Nephron progenitor cell (in vitro differentiated cells): ENCODE measurements around the gene FASN.

Experiments
- DNase-seq: peaks from one replicate; pipeline ENCODE4 v3.0.0; 2021
- H3K27ac Mint-ChIP-seq: 2 replicates; pipeline ENCODE4 v1.8.0; 2021; ENCODE audit warnings: mild to moderate bottlenecking, moderate library complexity, mixed read lengths
- H3K27me3 Mint-ChIP-seq: 2 replicates; pipeline ENCODE4 v1.8.0; 2021; ENCODE audit warnings: mild to moderate bottlenecking, low read depth, mixed read lengths; ENCODE audit not compliant: poor library complexity
- H3K36me3 Mint-ChIP-seq: 2 replicates; pipeline ENCODE4 v1.8.0; 2021; ENCODE audit warnings: low read depth, mixed read lengths
- H3K4me1 Mint-ChIP-seq: 2 replicates; pipeline ENCODE4 v1.8.0; 2021; ENCODE audit warnings: mixed read lengths
- H3K4me3 Mint-ChIP-seq: 2 replicates; pipeline ENCODE4 v1.8.0; 2021; ENCODE audit warnings: mild to moderate bottlenecking, moderate library complexity, mixed read lengths
- H3K9me3 Mint-ChIP-seq: 2 replicates; pipeline ENCODE4 v1.8.0; 2021; ENCODE audit warnings: mild to moderate bottlenecking, moderate library complexity, mixed read lengths
- TF ChIP-seq, protein P1 (sequence below): fragments of 200-600 bp; sonication (generic); IDR thresholded peaks from 2 replicates; pipeline ENCODE4 v1.5.0; 2021; ENCODE audit warnings: antibody characterized with exemption

Gene FASN

DNA sequence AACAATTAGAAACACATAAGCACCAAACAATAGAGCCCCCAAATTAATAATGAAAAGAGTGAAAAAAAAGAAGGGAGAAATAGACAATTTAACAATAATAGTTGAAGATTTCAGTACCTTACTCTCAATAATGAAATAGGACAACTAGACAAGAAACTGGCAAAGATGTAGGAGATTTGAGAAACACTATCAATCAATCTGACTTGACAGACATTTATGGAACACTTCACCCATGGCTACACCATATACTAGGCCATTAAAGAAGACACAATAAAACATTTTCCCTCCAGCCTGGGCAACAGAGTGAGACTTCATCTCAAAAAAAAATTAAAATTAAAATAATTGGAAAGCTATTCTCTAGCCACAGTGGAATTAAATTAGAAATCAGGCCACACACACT, 27.4 kb downstream of the FASN start:
- Mint-ChIP-seq H3K4me1 (peaks cover 4% of the 10 kb centered on the region), H3K36me3 (no peaks in the 10 kb centered on the region), H3K4me3 (no peak overlapping the region), H3K9me3 (peaks cover 16% of the 10 kb centered on the region), H3K27me3 (peaks cover 45% of the 10 kb centered on the region), H3K27ac (no peak overlapping the region)
- no peak for DNase-seq
- TF ChIP-seq, protein P1, sequence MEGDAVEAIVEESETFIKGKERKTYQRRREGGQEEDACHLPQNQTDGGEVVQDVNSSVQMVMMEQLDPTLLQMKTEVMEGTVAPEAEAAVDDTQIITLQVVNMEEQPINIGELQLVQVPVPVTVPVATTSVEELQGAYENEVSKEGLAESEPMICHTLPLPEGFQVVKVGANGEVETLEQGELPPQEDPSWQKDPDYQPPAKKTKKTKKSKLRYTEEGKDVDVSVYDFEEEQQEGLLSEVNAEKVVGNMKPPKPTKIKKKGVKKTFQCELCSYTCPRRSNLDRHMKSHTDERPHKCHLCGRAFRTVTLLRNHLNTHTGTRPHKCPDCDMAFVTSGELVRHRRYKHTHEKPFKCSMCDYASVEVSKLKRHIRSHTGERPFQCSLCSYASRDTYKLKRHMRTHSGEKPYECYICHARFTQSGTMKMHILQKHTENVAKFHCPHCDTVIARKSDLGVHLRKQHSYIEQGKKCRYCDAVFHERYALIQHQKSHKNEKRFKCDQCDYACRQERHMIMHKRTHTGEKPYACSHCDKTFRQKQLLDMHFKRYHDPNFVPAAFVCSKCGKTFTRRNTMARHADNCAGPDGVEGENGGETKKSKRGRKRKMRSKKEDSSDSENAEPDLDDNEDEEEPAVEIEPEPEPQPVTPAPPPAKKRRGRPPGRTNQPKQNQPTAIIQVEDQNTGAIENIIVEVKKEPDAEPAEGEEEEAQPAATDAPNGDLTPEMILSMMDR = no peak

DNA sequence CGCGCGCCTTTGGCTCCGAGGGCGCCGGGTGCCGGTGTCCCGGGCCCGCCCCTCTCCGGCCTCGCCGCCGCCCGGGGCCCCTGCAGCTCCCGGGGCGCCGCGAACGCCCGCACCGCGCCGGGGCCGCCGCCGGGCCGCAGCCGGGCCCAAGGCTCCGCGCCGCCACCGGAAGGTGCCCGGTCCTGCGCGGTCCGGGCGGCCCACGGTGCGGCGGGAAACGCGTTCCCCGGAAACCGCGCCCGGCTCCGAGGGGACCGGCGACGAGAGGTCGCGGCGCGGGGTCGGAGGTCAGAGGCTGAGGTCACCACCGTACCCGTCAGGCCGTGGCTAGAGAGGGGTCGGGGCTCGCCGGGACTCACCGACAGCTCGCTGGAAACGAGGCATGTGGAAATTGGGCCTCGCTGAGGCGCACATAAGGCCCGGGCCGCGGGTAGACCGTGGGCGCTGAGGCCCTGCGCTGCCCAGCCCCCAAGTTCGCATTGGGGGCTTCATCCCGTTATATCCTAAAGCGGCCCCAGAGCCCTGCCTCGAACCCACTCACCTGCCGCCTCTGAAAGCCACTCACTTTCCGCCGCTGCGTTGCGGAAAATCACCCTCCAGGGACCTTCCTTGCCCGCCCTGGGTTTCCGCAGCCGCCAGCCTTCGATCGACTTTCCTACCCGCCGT, 32.3 kb downstream of the FASN start, which contains the start of gene DUS1L:
TSS of gene DUS1L (minus strand) at position 167 of the 666 bp plus-strand sequence. CDS start 745 bp downstream, outside the sequence.
- Mint-ChIP-seq H3K4me3 (peak within 1 kb of the TSS; percentile 83), H3K36me3 (no peaks in the 10 kb centered on the region), H3K4me1 (peaks cover 4% of the 10 kb centered on the region), H3K9me3 (no peaks in the 10 kb centered on the region), H3K27ac (no peak within 1 kb of the TSS), H3K27me3 (peaks cover 19% of the 10 kb centered on the region)
- TF ChIP-seq, protein P1 = no peak
- DNase-seq = peak; percentile 77

DNA sequence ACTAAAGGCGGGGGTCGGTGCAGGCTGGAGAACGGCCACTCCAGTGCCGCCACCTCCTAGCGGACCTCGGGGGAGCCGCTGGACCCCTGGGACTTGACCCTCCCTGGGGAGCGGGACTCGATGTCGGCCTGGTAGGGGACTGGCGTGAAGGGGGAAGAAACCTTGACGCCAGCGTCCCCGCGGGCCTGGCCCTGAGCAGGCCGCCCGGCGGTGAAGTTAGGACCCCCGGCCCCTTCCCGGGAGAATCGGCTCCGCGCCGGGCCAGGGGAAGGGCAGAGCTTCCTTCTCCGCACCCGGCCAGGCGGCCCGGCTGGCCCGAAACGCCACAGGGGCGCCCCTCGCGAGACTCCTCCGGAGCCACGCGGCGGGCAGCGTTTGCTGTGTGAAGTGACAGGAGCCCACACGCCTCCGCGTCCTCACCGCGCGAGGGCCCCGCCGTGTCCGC, 32.8 kb downstream of the FASN start:
- TF ChIP-seq, protein P1 = no peak
- H3K9me3 Mint-ChIP-seq = no peaks in the 10 kb centered on the region
- no peak overlapping the region for H3K27ac Mint-ChIP-seq
- DNase-seq = peak; percentile 50
- no peaks in the 10 kb centered on the region for H3K36me3 Mint-ChIP-seq
- peaks cover 4% of the 10 kb centered on the region for H3K4me1 Mint-ChIP-seq
- peak overlapping the region; percentile 76 for H3K4me3 Mint-ChIP-seq
- H3K27me3 Mint-ChIP-seq = peaks cover 13% of the 10 kb centered on the region

DNA sequence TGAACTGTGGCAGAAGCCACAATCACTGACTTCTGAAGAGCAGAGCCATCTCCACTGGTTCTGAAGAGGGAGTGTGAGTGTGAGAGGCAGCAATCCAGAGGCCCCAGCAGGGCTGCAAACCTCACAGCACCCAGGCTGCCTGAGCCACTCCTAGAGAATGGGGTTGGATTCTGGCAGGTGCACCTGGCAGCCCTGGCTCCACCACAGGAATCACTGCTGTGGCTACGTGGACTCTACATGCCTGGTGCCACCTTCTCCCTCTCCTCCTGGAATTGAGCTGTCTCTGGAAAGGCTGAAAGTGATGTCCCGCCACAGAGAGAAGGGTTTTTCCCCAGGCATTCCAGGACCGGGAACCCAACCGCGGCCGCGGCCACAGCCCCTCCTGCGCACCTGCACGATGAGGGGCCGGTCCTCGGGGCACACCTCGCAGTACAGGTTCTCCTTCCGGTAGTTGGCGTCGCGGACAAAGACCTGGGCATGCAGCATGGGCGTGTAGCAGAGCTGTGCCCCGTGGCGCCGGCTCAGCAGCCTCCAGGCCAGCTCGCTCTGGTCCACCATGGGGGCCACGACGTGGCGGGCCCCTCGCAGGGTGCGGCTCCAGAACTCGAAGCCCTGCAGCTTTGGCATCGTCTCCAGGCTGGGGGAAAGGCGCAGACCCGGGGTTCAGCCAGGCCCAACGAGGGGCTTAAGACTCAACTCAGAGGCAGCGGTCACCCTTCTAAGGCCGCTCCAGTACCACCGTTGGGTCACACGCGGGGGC, 33.4 kb downstream of the FASN start:
- DNase-seq = no peak
- Mint-ChIP-seq H3K4me3 (peak overlapping the region; percentile 76), H3K4me1 (peaks cover 4% of the 10 kb centered on the region), H3K9me3 (no peaks in the 10 kb centered on the region), H3K27ac (no peak overlapping the region), H3K27me3 (peaks cover 9% of the 10 kb centered on the region), H3K36me3 (no peaks in the 10 kb centered on the region)
- TF ChIP-seq, protein P1 = no peak

DNA sequence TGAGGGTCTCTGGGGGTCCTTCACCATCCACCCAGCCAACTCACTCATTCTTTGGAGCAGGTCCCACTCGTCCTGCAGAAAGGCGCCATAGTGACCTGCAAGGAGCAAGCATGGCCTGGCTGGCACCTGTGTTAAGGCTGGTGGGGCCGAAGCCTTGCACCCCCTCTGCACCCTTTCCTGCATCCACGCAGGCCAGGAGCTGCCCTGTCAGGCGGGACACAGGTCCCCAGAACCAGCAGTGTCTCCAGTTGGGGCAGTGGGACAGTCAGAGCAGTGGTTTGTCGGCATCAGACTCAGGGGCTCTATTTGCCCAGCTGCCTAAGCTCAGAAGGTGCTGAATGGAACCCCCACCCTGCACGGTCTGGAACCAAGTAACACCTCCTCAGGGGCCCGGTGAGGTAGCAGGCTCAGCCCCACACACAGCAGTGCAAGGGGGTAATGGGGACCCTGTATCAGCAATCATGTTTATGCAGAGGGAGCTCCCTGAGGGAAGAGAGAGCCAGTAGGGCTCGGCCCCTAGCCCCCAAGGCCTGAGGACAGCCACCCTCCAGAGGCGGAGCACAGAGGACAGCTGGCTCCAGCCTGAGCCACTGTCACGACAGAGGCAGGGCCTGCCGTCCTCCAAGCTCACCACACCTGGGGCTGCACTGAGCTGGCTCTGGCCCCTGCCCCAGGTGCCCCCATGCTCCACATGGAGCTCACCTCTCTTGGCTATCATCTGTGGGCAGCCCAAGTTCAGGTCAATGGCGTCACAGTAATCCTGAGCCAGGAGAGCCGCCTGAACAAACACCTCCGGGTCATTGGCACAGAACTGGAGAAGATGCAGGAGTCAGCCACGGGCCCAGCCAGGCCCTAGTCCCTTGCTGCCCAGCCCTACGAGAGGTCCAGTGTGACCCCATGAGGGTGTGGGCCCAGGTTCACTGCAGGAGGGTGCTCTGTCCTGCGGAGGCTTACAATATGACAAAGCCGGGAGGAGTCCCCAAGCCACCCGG, 34.3 kb downstream of the FASN start:
- no peak for DNase-seq
- Mint-ChIP-seq H3K36me3 (no peaks in the 10 kb centered on the region), H3K27me3 (peaks cover 3% of the 10 kb centered on the region), H3K4me1 (peaks cover 4% of the 10 kb centered on the region), H3K9me3 (no peaks in the 10 kb centered on the region), H3K4me3 (peak overlapping the region; percentile 76), H3K27ac (no peak overlapping the region)
- TF ChIP-seq, protein P1 = no peak
